Stimulated activated CD4-positive, alpha-beta T cell treated with anti-CD3 and anti-CD28 coated beads, TNF-alpha, amount 100 ng/mL, for 1 hour (primary cell): ENCODE measurements around the gene ADCK2.
"Not testable (repeated sequence)": the region's sequence is repeated elsewhere in the genome, so short reads cannot be mapped to it uniquely, and the experiment has no call there.

Source experiments
- DNase-seq, 3 donors: peaks; one replicate each; pipeline ENCODE4 v3.0.0-alpha.2; 2020; ENCODE audit warnings: low read depth in 3 of 3, low spot score in 1 of 3

Gene ADCK2

GRCh38 chr7:140673774-140674155 is 1.0 kb downstream of the ADCK2 start:
- DNase-seq, result no peak

GRCh38 chr7:140674356-140674800 is 1.6 kb downstream of the ADCK2 start:
- DNase-seq, result no peak

GRCh38 chr7:140674899-140675701 is 2.4 kb downstream of the ADCK2 start:
- no peak for DNase-seq

GRCh38 chr7:140675726-140676125 is 3.0 kb downstream of the ADCK2 start:
- DNase-seq, result no peak

- DNase-seq, result no peak
These were observed 3.6 kb downstream of the ADCK2 start for GRCh38 chr7:140676306-140676705.

- not testable (repeated sequence) for DNase-seq
These were observed 4.2 kb downstream of the ADCK2 start for GRCh38 chr7:140676956-140677355.

GRCh38 chr7:140677496-140677895 is 4.8 kb downstream of the ADCK2 start:
- no peak for DNase-seq

GRCh38 chr7:140678081-140678815 is 5.5 kb downstream of the ADCK2 start:
- no peak for DNase-seq

- DNase-seq, result no peak
These were observed 6.0 kb downstream of the ADCK2 start for GRCh38 chr7:140678816-140679130.

GRCh38 chr7:140679186-140679585 is 6.4 kb downstream of the ADCK2 start:
- DNase-seq, result no peak

GRCh38 chr7:140680886-140681285 is 8.1 kb downstream of the ADCK2 start:
- no peak for DNase-seq

- no peak for DNase-seq
These were observed 9.0 kb downstream of the ADCK2 start for GRCh38 chr7:140681766-140682165.

GRCh38 chr7:140683657-140684056 is 10.9 kb downstream of the ADCK2 start:
- DNase-seq, result no peak

- no peak for DNase-seq
These were observed 11.6 kb downstream of the ADCK2 start for GRCh38 chr7:140684066-140684950.

- DNase-seq, result no peak
These were observed 12.8 kb downstream of the ADCK2 start for GRCh38 chr7:140685407-140686087.

- DNase-seq, result no peak
These were observed 14.2 kb downstream of the ADCK2 start for GRCh38 chr7:140686921-140687320.

- DNase-seq, result no peak
These were observed 15.6 kb downstream of the ADCK2 start for GRCh38 chr7:140688341-140688740.

GRCh38 chr7:140689199-140690152 is 16.7 kb downstream of the ADCK2 start:
- DNase-seq, result no peak

- DNase-seq, result no peak
These were observed 18.8 kb downstream of the ADCK2 start for GRCh38 chr7:140691376-140692045.
